PC-3 (cell line): ENCODE results near the gene METTL16. TPM values are rescaled to one million over a fixed set of nuclear protein-coding genes. Genes with fewer than 3 reads are reported as not detected.

Source experiments
- ATAC-seq: fragments of 200-7000 bp; cut with Tn5 transposase; 2 replicates; pipeline ENCODE4 v1.9.1; 2020; ENCODE audit warnings: mild to moderate bottlenecking, moderate library complexity
- BruUV-seq: library from RNA; stranded (reverse); fragments of 400-500 nt; replicated peaks from 2 replicates; lab custom pipeline; 2021; lab: Mats Ljungman, UMichigan
- CTCF ChIA-PET: fragments of 300-600 bp; sonication (Branson Sonifier 250); formaldehyde crosslinking; loops from one replicate; lab custom pipeline; 2022; ENCODE audit warnings: antibody characterized with exemption; lab: Charles Lee
- POLR2A ChIA-PET: fragments of 300-600 bp; sonication (Branson Sonifier 250); formaldehyde crosslinking; loops from one replicate; lab custom pipeline; 2022; ENCODE audit warnings: antibody characterized with exemption; ENCODE audit not compliant: unreplicated experiment; lab: Charles Lee
- DNase-seq: peaks from one replicate; pipeline ENCODE4 v3.0.0-alpha.2; 2015
- H2AFZ ChIP-seq: fragments of 300-600 bp; sonication (generic); 2 replicates; pipeline ENCODE4 v1.6.0; 2016; ENCODE audit warnings: antibody characterized with exemption, low read length
- H3F3A ChIP-seq: fragments of 300-600 bp; sonication (generic); one replicate; pipeline ENCODE4 v1.6.0; 2017; ENCODE audit warnings: antibody characterized with exemption, low read length, control low read depth, mild to moderate bottlenecking; ENCODE audit not compliant: unreplicated experiment
- H3K27ac ChIP-seq: fragments of 300-600 bp; sonication (generic); 2 replicates; pipeline ENCODE4 v1.5.1; 2016; ENCODE audit warnings: mild to moderate bottlenecking, low read length
- H3K27me3 ChIP-seq: fragments of 300-600 bp; sonication (generic); 2 replicates; pipeline ENCODE4 v1.6.1; 2016; ENCODE audit warnings: low read length, mixed read lengths
- H3K36me3 ChIP-seq: fragments of 300-600 bp; sonication (generic); 2 replicates; pipeline ENCODE4 v1.6.1; 2016; ENCODE audit warnings: low read depth, mixed run types, low read length, mixed read lengths
- H3K4me1 ChIP-seq: fragments of 300-600 bp; sonication (generic); 2 replicates; pipeline ENCODE4 v1.5.1; 2016; ENCODE audit warnings: low read length; ENCODE audit not compliant: insufficient read depth
- H3K4me2 ChIP-seq: fragments of 300-600 bp; sonication (generic); 2 replicates; pipeline ENCODE4 v1.6.0; 2016; ENCODE audit warnings: low read length
- H3K4me3 ChIP-seq: fragments of 300-600 bp; sonication (generic); 2 replicates; pipeline ENCODE4 v1.5.1; 2016; ENCODE audit warnings: mild to moderate bottlenecking, low read length, mixed read lengths
- H3K79me2 ChIP-seq: fragments of 300-600 bp; sonication (generic); 2 replicates; pipeline ENCODE4 v1.6.1; 2017; ENCODE audit warnings: low read length, mixed read lengths
- H3K9ac ChIP-seq: fragments of 300-600 bp; sonication (generic); 2 replicates; pipeline ENCODE4 v1.6.0; 2016; ENCODE audit warnings: mild to moderate bottlenecking, low read length
- H3K9me2 ChIP-seq: fragments of 300-600 bp; sonication (generic); replicated peaks from 2 replicates; pipeline ENCODE4 v1.6.1; 2016; ENCODE audit warnings: mixed run types, low read length, mixed read lengths
- H3K9me3 ChIP-seq: fragments of 300-600 bp; sonication (generic); 2 replicates; pipeline ENCODE4 v1.6.1; 2016; ENCODE audit warnings: low read length, mixed read lengths
- H4K20me1 ChIP-seq: fragments of 300-600 bp; sonication (generic); 2 replicates; pipeline ENCODE4 v1.6.1; 2016; ENCODE audit warnings: low read length, mixed read lengths
- EZH2 ChIP-seq: fragments of 300-600 bp; sonication (generic); IDR thresholded peaks from one replicate; pipeline ENCODE4 v1.6.1; 2017; ENCODE audit warnings: antibody characterized with exemption, mild to moderate bottlenecking, low read length; ENCODE audit not compliant: unreplicated experiment
- EZH2phosphoT487 ChIP-seq: fragments of 300-600 bp; sonication (generic); IDR thresholded peaks from 2 replicates; pipeline ENCODE4 v1.6.1; 2018; ENCODE audit warnings: mild to moderate bottlenecking, antibody characterized with exemption, low read length, borderline replicate concordance
- intact Hi-C: fragments of 100-400 bp; cut with micrococcal nuclease; formaldehyde crosslinking; loops from 2 replicates; pipeline ENCODE4 v1.9.0; 2023
- total RNA-seq: library from RNA; depleted of rRNA; stranded (reverse); fragments of >200 nt; gene quantifications from 2 replicates; pipeline ENCODE4 v1.2.3, GENCODE V29; 2014
- TF ChIP-seq, protein P1 (sequence below): fragments of 300-600 bp; sonication (generic); conservative IDR thresholded peaks from 2 replicates; pipeline ENCODE4 v1.5.1; 2017; ENCODE audit warnings: antibody characterized with exemption, low read depth, mild to moderate bottlenecking, low read length

The METTL16 gene
- total RNA-seq, 1 experiment from 2014 or later, result 20.8 TPM

DNA sequence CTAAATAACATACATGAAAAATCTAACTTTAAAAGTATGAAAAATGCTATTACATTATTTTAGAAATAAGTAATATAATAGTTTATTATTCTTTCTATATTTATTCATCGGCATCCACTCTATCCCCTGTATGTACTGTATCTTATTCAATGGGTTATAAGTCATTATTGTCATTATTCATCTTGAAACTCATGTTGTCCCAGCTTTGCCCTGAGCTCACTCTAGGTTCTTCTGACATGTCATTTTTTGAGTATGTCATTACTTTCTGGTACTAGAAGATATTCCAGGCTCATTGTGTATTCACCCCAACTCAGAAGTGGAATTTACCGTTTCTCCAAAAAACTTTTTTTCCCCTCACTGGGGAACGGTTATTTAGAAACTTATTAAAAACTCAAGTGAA, 57.8 kb downstream of the METTL16 start:
- BruUV-seq, result no TSS peak
- Histone ChIP-seq H3K27ac (no peak overlapping the region), H3K4me3 (no peak overlapping the region), H2AFZ (no peak overlapping the region), H3K36me3 (no peaks in the 10 kb centered on the region), H3K79me2 (no peaks in the 10 kb centered on the region), H3K4me2 (no peak overlapping the region), H4K20me1 (no peaks in the 10 kb centered on the region), H3K9ac (no peak overlapping the region), H3K9me3 (no peaks in the 10 kb centered on the region), H3F3A (no peaks in the 10 kb centered on the region), H3K9me2 (no peaks in the 10 kb centered on the region), H3K27me3 (no peaks in the 10 kb centered on the region), H3K4me1 (no peaks in the 10 kb centered on the region)
- ChIA-PET POLR2A (no interaction called here), CTCF (no interaction called here)
- ATAC-seq (no peak), DNase-seq (no peak)
- TF ChIP-seq, protein P1, sequence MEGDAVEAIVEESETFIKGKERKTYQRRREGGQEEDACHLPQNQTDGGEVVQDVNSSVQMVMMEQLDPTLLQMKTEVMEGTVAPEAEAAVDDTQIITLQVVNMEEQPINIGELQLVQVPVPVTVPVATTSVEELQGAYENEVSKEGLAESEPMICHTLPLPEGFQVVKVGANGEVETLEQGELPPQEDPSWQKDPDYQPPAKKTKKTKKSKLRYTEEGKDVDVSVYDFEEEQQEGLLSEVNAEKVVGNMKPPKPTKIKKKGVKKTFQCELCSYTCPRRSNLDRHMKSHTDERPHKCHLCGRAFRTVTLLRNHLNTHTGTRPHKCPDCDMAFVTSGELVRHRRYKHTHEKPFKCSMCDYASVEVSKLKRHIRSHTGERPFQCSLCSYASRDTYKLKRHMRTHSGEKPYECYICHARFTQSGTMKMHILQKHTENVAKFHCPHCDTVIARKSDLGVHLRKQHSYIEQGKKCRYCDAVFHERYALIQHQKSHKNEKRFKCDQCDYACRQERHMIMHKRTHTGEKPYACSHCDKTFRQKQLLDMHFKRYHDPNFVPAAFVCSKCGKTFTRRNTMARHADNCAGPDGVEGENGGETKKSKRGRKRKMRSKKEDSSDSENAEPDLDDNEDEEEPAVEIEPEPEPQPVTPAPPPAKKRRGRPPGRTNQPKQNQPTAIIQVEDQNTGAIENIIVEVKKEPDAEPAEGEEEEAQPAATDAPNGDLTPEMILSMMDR, result no peak
- TF ChIP-seq EZH2phosphoT487, result no peak
- TF ChIP-seq EZH2, result no peak
- intact Hi-C loops, result no loop called here

DNA sequence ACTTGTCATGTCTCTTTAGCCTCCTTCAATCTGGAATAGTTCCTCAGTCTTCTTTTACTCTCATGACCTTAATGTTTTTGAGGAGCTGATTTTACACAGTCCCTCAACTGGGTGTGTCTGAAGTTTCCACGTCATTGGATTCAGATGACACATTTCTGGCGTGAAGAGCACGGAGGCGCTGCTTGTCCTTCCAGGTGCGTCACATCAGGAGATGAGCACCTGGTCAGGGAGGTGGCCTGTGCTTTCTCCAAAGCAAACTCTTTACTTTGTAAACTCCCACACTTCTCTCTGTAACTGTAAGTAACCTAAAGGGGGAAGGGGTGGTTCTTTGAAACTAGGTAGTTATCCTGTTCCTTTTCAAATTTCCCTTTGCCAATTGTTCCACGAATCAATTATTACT, 58.4 kb downstream of the METTL16 start:
- no peak for ATAC-seq
- H3K27ac ChIP-seq, result no peak overlapping the region
- no TSS peak for BruUV-seq
- ChIA-PET CTCF (no interaction called here), POLR2A (no interaction called here)
- intact Hi-C loops, result no loop called here
- H2AFZ ChIP-seq, result no peak overlapping the region
- H3K4me1 ChIP-seq, result no peaks in the 10 kb centered on the region
- H3F3A ChIP-seq, result no peaks in the 10 kb centered on the region
- no peaks in the 10 kb centered on the region for H3K79me2 ChIP-seq
- no peak overlapping the region for H3K9ac ChIP-seq
- H3K9me3 ChIP-seq, result no peaks in the 10 kb centered on the region
- H3K27me3 ChIP-seq, result no peaks in the 10 kb centered on the region
- TF ChIP-seq, protein P1, result no peak
- TF ChIP-seq EZH2phosphoT487 (no peak), EZH2 (no peak)
- no peak overlapping the region for H3K4me2 ChIP-seq
- no peak for DNase-seq
- H3K4me3 ChIP-seq, result no peak overlapping the region
- no peaks in the 10 kb centered on the region for H3K9me2 ChIP-seq
- no peaks in the 10 kb centered on the region for H3K36me3 ChIP-seq
- H4K20me1 ChIP-seq, result no peaks in the 10 kb centered on the region

DNA sequence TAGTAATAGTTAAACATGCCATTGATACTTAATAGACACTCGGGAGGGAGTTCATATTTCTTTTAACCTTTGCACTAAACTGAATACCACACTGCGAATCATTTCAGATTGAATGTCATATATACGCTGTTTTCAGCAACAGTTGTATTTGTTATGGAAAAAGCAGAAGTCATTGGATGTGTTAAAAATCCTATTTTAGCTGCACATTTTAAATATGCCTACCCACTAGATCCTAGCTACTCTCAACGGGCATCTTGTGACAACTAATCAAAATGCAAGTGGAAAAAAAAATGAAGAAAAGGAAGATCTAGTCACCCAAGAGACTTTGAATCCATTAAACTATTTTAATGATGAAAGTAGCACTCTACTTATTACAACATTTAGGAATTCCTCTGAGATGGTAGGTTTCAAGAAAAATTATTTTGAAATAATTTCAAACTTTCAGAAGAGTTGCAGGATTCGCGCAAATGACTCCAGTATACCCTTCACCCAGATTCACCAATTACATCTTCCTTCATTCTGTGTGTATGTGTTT, 59.4 kb downstream of the METTL16 start:
- no peaks in the 10 kb centered on the region for H3K9me2 ChIP-seq
- POLR2A ChIA-PET, result interaction anchor here (0.7 kb wide), 1 partner anchor 47 kb away, joined by 5 read pairs; no protein-coding TSS in a partner anchor
- H3K4me1 ChIP-seq, result no peaks in the 10 kb centered on the region
- H3K9ac ChIP-seq, result no peak overlapping the region
- no peaks in the 10 kb centered on the region for H3K27me3 ChIP-seq
- no peak overlapping the region for H3K4me2 ChIP-seq
- no TSS peak for BruUV-seq
- TF ChIP-seq, protein P1, result no peak
- no peak for TF ChIP-seq EZH2
- H3K9me3 ChIP-seq, result no peaks in the 10 kb centered on the region
- CTCF ChIA-PET, result interaction anchor here (0.7 kb wide), 1 partner anchor 128 kb away, joined by 4 read pairs; no protein-coding TSS in a partner anchor
- no peaks in the 10 kb centered on the region for H3F3A ChIP-seq
- DNase-seq (no peak), ATAC-seq (no peak)
- no peak overlapping the region for H3K4me3 ChIP-seq
- no peak overlapping the region for H3K27ac ChIP-seq
- H3K36me3 ChIP-seq, result no peaks in the 10 kb centered on the region
- intact Hi-C loops, result no loop called here
- no peak overlapping the region for H2AFZ ChIP-seq
- H4K20me1 ChIP-seq, result no peaks in the 10 kb centered on the region
- no peaks in the 10 kb centered on the region for H3K79me2 ChIP-seq
